Upper lobe of left lung (tissue), 4 donors: ENCODE data around the gene HPCAL1.

ENCODE experiments used
- EP300 ChIP-seq, 4 donors: sonication (generic); formaldehyde crosslinking; IDR thresholded peaks; one replicate each; pipeline ENCODE4 v1.5.1; 2017; ENCODE audit warnings: antibody characterized with exemption in 4 of 4, control low read depth in 2 of 4
- POLR2A ChIP-seq, 4 donors: fragments of 450-650 bp; IDR thresholded peaks; one replicate each; pipeline ENCODE4 v1.5.1; 2016 to 2017; ENCODE audit warnings: antibody characterized with exemption in 4 of 4, mild to moderate bottlenecking in 2 of 4
- POLR2AphosphoS5 ChIP-seq, 2 donors: sonication (generic); formaldehyde crosslinking; IDR thresholded peaks; one replicate each; pipeline ENCODE4 v1.5.1; 2017; ENCODE audit warnings: antibody characterized with exemption in 2 of 2
- TF ChIP-seq, protein P1 (sequence below), 6 experiments: fragments of 450-650 bp in 4 of 6; fragments of 200-600 bp in 2 of 6; sonication (generic) in 2 of 6; IDR thresholded peaks; one replicate each; pipeline ENCODE4 v1.5.1; 2016 to 2019; ENCODE audit warnings: antibody characterized with exemption in 6 of 6

DNA sequence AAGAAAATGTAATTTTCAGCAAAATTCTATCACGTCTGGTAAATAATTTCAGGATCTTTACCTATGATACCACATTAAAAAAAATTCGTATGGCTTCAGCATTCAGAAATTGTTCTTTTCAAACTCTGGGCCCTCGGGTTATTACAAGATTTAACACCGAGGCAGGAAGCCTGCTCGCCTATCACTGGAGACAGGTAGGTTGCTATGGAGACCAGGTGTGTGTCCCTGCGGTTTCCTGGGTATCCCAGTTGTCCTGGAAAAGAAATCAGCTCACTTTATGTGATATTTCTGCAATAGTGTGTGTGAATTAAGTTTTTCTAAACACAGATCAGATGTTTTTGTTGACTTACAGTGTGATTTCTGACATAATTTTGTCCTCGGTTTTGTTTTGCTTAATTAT is 14.2 kb downstream of the HPCAL1 start:
- TF ChIP-seq, protein P1, sequence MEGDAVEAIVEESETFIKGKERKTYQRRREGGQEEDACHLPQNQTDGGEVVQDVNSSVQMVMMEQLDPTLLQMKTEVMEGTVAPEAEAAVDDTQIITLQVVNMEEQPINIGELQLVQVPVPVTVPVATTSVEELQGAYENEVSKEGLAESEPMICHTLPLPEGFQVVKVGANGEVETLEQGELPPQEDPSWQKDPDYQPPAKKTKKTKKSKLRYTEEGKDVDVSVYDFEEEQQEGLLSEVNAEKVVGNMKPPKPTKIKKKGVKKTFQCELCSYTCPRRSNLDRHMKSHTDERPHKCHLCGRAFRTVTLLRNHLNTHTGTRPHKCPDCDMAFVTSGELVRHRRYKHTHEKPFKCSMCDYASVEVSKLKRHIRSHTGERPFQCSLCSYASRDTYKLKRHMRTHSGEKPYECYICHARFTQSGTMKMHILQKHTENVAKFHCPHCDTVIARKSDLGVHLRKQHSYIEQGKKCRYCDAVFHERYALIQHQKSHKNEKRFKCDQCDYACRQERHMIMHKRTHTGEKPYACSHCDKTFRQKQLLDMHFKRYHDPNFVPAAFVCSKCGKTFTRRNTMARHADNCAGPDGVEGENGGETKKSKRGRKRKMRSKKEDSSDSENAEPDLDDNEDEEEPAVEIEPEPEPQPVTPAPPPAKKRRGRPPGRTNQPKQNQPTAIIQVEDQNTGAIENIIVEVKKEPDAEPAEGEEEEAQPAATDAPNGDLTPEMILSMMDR (IDR thresholded peaks at IDR 0.05), result no peak
- no peak for TF ChIP-seq POLR2A (IDR thresholded peaks at IDR 0.05)
- no peak for TF ChIP-seq EP300 (IDR thresholded peaks at IDR 0.05)
- TF ChIP-seq POLR2AphosphoS5 (IDR thresholded peaks at IDR 0.05), result no peak
